OCI-LY7 (cell line): ENCODE results near the gene NOL4L.

Experiments used
- EZH2phosphoT487 ChIP-seq: fragments of 200-600 bp; sonication (generic); IDR thresholded peaks from 2 replicates; pipeline ENCODE4 v1.6.1; 2018; ENCODE audit warnings: low read depth, borderline replicate concordance, mild to moderate bottlenecking, mixed run types, antibody characterized with exemption, low read length, moderate library complexity, mixed read lengths
- TF ChIP-seq, protein P1 (sequence below): fragments of 200-600 bp; sonication (generic); conservative IDR thresholded peaks from 2 replicates; pipeline ENCODE4 v1.5.1; 2014; ENCODE audit warnings: mild to moderate bottlenecking, antibody characterized with exemption, low read length, moderate library complexity, mixed read lengths

GRCh38 chr20:32436142-32436861, 148.8 kb downstream of the NOL4L start:
- TF ChIP-seq, protein P1, sequence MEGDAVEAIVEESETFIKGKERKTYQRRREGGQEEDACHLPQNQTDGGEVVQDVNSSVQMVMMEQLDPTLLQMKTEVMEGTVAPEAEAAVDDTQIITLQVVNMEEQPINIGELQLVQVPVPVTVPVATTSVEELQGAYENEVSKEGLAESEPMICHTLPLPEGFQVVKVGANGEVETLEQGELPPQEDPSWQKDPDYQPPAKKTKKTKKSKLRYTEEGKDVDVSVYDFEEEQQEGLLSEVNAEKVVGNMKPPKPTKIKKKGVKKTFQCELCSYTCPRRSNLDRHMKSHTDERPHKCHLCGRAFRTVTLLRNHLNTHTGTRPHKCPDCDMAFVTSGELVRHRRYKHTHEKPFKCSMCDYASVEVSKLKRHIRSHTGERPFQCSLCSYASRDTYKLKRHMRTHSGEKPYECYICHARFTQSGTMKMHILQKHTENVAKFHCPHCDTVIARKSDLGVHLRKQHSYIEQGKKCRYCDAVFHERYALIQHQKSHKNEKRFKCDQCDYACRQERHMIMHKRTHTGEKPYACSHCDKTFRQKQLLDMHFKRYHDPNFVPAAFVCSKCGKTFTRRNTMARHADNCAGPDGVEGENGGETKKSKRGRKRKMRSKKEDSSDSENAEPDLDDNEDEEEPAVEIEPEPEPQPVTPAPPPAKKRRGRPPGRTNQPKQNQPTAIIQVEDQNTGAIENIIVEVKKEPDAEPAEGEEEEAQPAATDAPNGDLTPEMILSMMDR = no peak
- no peak for TF ChIP-seq EZH2phosphoT487
